Pericardium fibroblast (primary cell): ENCODE data around the gene NPIPB6. TPM values are rescaled to one million over a fixed set of nuclear protein-coding genes. Genes with fewer than 3 reads are reported as not detected.

Source experiments
- total RNA-seq: library from RNA; depleted of rRNA; stranded (reverse); fragments of >200 nt; gene quantifications from 2 replicates; pipeline ENCODE4 v1.2.3, GENCODE V29; 2015

Gene NPIPB6
- total RNA-seq, result under 0.01 and 0.09 TPM in 2 replicates

GRCh38 chr16:28363408-28363807, at the start of gene NPIPB6:
Gene NPIPB6 (minus strand): TSS chr16:28363508. CDS start chr16:28362822, 686 bp downstream.

GRCh38 chr16:28403220-28404072, 40.1 kb upstream of the NPIPB6 start, which contains the start of gene EIF3CL:
Gene EIF3CL (minus strand): TSS chr16:28403841. CDS start chr16:28403618, 223 bp downstream.

Other genes starting within 250 kb of the NPIPB6 start
- 54.0 and 62.4 TPM in 2 replicates for gene XPO6, start 151.5 kb downstream of the NPIPB6 start, total RNA-seq
- gene SBK1, start 71.0 kb downstream of the NPIPB6 start, total RNA-seq, result not detected in 2 replicates
- 58.1 and 103 TPM in 2 replicates for gene EIF3CL, start 40.3 kb upstream of the NPIPB6 start, total RNA-seq
- gene NPIPB7, start 108.8 kb upstream of the NPIPB6 start, total RNA-seq, result not detected in 2 replicates
- gene CLN3, start 128.6 kb upstream of the NPIPB6 start, total RNA-seq, result 14.4 and 22.2 TPM in 2 replicates
- not detected in 2 replicates for gene APOBR, start 131.1 kb upstream of the NPIPB6 start, total RNA-seq
- not detected in 2 replicates for gene IL27, start 143.3 kb upstream of the NPIPB6 start, total RNA-seq
- 58.2 and 72.5 TPM in 2 replicates for gene NUPR1, start 175.5 kb upstream of the NPIPB6 start, total RNA-seq
- gene SGF29, start 190.4 kb upstream of the NPIPB6 start, total RNA-seq, result 14.9 and 24.1 TPM in 2 replicates
- 2.8 TPM in 1 of 2 replicates, not detected in the other for gene SULT1A2, start 233.5 kb upstream of the NPIPB6 start, total RNA-seq
- 10.6 and 47.4 TPM in 2 replicates for gene SULT1A1, start 246.5 kb upstream of the NPIPB6 start, total RNA-seq